OCI-LY3 (cell line): ENCODE results near the gene MTMR10.

Experiments
- EZH2phosphoT487 ChIP-seq: fragments of 200-600 bp; shearing (Covaris generic); IDR thresholded peaks from 2 replicates; pipeline ENCODE4 v1.6.1; 2018; ENCODE audit warnings: antibody characterized with exemption, mixed run types, low read depth
- TF ChIP-seq, protein P1 (sequence below): fragments of 200-600, 300-600 bp; sonication (generic); IDR thresholded peaks from 2 replicates; pipeline ENCODE4 v1.5.1; 2014; ENCODE audit warnings: antibody characterized with exemption, low read length, low read depth

DNA sequence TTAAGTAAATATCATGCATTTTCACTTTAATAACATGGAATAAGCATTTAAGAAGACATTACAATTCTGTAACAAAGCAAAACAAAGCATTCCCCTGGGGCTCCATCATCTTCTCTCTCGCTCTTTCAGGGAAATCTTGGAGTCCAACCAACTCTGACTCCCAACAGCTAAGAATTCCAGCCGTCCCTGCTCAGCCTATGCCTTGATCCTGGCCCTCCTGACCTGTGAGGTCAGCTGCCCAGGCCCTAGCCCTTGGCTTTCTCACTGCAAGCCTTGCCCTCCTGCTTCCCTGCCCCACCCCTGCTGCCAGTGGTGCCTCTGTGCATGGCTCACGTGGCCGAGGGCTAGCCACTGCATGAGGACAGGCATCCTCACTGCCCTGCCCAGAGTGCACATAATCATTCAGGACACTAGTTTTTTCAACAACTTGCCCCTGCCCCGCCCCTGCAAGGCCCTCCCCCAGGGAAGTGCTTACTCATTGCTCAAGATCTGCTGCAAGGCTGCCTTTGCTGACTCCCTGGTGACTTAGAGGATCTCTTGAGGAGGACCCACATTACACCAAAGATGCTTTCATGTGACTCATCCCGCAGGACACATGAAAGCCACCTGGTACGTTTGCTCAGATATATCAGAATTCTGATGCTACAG is 37.6 kb downstream of the MTMR10 start:
- TF ChIP-seq, protein P1, sequence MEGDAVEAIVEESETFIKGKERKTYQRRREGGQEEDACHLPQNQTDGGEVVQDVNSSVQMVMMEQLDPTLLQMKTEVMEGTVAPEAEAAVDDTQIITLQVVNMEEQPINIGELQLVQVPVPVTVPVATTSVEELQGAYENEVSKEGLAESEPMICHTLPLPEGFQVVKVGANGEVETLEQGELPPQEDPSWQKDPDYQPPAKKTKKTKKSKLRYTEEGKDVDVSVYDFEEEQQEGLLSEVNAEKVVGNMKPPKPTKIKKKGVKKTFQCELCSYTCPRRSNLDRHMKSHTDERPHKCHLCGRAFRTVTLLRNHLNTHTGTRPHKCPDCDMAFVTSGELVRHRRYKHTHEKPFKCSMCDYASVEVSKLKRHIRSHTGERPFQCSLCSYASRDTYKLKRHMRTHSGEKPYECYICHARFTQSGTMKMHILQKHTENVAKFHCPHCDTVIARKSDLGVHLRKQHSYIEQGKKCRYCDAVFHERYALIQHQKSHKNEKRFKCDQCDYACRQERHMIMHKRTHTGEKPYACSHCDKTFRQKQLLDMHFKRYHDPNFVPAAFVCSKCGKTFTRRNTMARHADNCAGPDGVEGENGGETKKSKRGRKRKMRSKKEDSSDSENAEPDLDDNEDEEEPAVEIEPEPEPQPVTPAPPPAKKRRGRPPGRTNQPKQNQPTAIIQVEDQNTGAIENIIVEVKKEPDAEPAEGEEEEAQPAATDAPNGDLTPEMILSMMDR: no peak
- no peak for TF ChIP-seq EZH2phosphoT487
